ENCODE data around the gene USP25.

The USP25 gene

GRCh38 chr21:15843766-15844165 is 114.0 kb downstream of the USP25 start:
- intact Hi-C loops (cut with DNase I): no loop called here
- no peak for DNase-seq

- DNase-seq: no peak
- intact Hi-C loops (cut with DNase I): no loop called here
Observed at GRCh38 chr21:15848634-15849560, 119.1 kb downstream of the USP25 start.

GRCh38 chr21:15849927-15850326 is 120.1 kb downstream of the USP25 start:
- DNase-seq: no peak
- intact Hi-C loops (cut with DNase I): no loop called here

- intact Hi-C loops (cut with DNase I): no loop called here
- DNase-seq: no peak
Observed at GRCh38 chr21:15850645-15851044, 120.9 kb downstream of the USP25 start.

- intact Hi-C loops (cut with DNase I): no loop called here
- DNase-seq: no peak
Observed at GRCh38 chr21:15852146-15852545, 122.4 kb downstream of the USP25 start.

- DNase-seq: no peak
Observed at GRCh38 chr21:15853126-15853525, 123.3 kb downstream of the USP25 start.

GRCh38 chr21:15856813-15857212 is 127.0 kb downstream of the USP25 start:
- no peak for DNase-seq
- intact Hi-C loops (cut with DNase I): no loop called here

More at GRCh38 chr21:15853126-15853525, 123.3 kb downstream of the USP25 start:
- intact Hi-C loops (cut with DNase I): no loop called here

- no peak for DNase-seq
- intact Hi-C loops (cut with DNase I): no loop called here
Observed at GRCh38 chr21:15857740-15858139, 128.0 kb downstream of the USP25 start.

- intact Hi-C loops (cut with DNase I): no loop called here
- no peak for DNase-seq
Observed at GRCh38 chr21:15860541-15860940, 130.8 kb downstream of the USP25 start.

- no peak for DNase-seq
- intact Hi-C loops (cut with DNase I): no loop called here
Observed at GRCh38 chr21:15868940-15869339, 139.2 kb downstream of the USP25 start.

GRCh38 chr21:15870819-15871218 is 141.0 kb downstream of the USP25 start:
- DNase-seq: no peak
- intact Hi-C loops (cut with DNase I): no loop called here

GRCh38 chr21:15872236-15872635 is 142.5 kb downstream of the USP25 start:
- intact Hi-C loops (cut with DNase I): no loop called here
- DNase-seq: no peak

- intact Hi-C loops (cut with DNase I): no loop called here
- DNase-seq: no peak
Observed at GRCh38 chr21:15874615-15875014, 144.8 kb downstream of the USP25 start.

GRCh38 chr21:15875286-15875685 is 145.5 kb downstream of the USP25 start:
- DNase-seq: no peak
- intact Hi-C loops (cut with DNase I): no loop called here

GRCh38 chr21:15893902-15894301 is 164.1 kb downstream of the USP25 start:
- intact Hi-C loops (cut with DNase I): no loop called here

GRCh38 chr21:15894596-15894995 is 164.8 kb downstream of the USP25 start:
- no peak for DNase-seq
- intact Hi-C loops (cut with DNase I): no loop called here

More at GRCh38 chr21:15893902-15894301, 164.1 kb downstream of the USP25 start:
- DNase-seq: no peak

- DNase-seq: peak in 2 of 10 donors; percentile 50 to 55
- intact Hi-C loops (cut with DNase I): no loop called here
Observed at GRCh38 chr21:15895142-15896106, 165.6 kb downstream of the USP25 start.

GRCh38 chr21:15896501-15896900 is 166.7 kb downstream of the USP25 start:
- intact Hi-C loops (cut with DNase I): no loop called here
- no peak for DNase-seq

GRCh38 chr21:15904389-15904788 is 174.6 kb downstream of the USP25 start:
- no peak for DNase-seq

GRCh38 chr21:15908187-15908586 is 178.4 kb downstream of the USP25 start:
- intact Hi-C loops (cut with DNase I): no loop called here
- DNase-seq: peak in 1 of 10 donors; percentile 44

More at GRCh38 chr21:15904389-15904788, 174.6 kb downstream of the USP25 start:
- intact Hi-C loops (cut with DNase I): no loop called here

- peak in 2 of 10 donors; percentile 3 to 54 for DNase-seq
- intact Hi-C loops (cut with DNase I): no loop called here
Observed at GRCh38 chr21:15928196-15928595, 198.4 kb downstream of the USP25 start.

Data from posterior cingulate gyrus (tissue), 11 donors.